Gastrocnemius medialis (tissue), 4 donors: ENCODE measurements around the gene IFT22.

Experiments used
- POLR2A ChIP-seq, 2 donors: fragments of 450-650 bp; IDR thresholded peaks; one replicate each; pipeline ENCODE4 v1.6.1; 2017; ENCODE audit warnings: antibody characterized with exemption in 2 of 2, mild to moderate bottlenecking in 2 of 2, moderate library complexity in 2 of 2
- TF ChIP-seq, protein P1 (sequence below), 5 experiments: fragments of 450-650 bp in 3 of 5; fragments of 200-600 bp in 2 of 5; sonication (generic) in 2 of 5; IDR thresholded peaks in 4 of 5; conservative IDR thresholded peaks in 1 of 5; 1 replicate in 4 of 5; 2 replicates in 1 of 5; pipeline ENCODE4 v1.5.1; 2016 to 2019; ENCODE audit warnings: antibody characterized with exemption in 5 of 5, mild to moderate bottlenecking in 3 of 5, moderate library complexity in 3 of 5

GRCh38 chr7:101357433-101357832 lies 35.8 kb upstream of the IFT22 start:
- TF ChIP-seq, protein P1, sequence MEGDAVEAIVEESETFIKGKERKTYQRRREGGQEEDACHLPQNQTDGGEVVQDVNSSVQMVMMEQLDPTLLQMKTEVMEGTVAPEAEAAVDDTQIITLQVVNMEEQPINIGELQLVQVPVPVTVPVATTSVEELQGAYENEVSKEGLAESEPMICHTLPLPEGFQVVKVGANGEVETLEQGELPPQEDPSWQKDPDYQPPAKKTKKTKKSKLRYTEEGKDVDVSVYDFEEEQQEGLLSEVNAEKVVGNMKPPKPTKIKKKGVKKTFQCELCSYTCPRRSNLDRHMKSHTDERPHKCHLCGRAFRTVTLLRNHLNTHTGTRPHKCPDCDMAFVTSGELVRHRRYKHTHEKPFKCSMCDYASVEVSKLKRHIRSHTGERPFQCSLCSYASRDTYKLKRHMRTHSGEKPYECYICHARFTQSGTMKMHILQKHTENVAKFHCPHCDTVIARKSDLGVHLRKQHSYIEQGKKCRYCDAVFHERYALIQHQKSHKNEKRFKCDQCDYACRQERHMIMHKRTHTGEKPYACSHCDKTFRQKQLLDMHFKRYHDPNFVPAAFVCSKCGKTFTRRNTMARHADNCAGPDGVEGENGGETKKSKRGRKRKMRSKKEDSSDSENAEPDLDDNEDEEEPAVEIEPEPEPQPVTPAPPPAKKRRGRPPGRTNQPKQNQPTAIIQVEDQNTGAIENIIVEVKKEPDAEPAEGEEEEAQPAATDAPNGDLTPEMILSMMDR (IDR thresholded peaks at IDR 0.05 in 4 of 5, conservative IDR thresholded peaks at IDR 0.05 in 1 of 5), result no peak
- TF ChIP-seq POLR2A (IDR thresholded peaks at IDR 0.05), result no peak
